Measurements from ENCODE around the gene TENT5C. TPM values are rescaled to one million over a fixed set of nuclear protein-coding genes. Genes with fewer than 3 reads are reported as not detected.

TENT5C gene
- total and polyA plus RNA-seq, 3 experiments from 2014 or later, result 3.7 to 12.6 (median 4.1) TPM

DNA sequence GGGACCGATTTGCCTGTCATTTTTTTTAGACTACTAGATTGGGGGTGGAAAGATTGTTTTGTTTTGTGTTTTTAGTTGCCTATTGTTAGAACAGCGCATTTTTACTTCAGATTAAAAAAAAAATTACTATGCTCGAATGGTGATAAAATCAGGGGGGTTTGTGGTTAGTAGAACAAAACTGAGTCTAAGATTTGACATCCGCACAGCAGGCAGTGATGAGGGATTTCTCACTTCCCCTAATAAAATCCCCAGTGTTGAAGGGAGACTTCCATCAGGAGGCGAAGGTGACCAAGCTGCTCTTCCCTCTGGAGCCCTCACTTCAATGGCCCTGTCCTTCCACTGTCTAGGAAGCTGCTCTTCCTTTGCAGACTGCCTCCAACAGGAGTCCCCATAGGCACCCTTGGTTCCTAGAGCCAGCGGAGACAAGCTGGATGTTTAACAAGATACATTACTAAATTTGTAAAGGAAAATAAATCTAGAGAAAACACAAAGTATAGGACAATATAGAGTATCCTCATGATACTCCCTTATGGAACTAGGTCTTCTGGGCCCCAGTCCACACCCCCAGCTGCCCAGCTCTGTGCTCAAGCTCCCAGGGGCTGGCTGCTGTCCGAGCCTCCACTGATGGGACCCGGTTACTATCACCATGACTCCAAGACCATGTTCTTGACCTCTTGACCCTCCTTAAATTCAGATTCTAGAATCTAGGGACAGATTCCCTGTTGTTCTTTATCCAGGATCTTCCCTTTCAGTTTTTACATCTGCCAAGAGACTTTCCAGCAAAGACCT lies 31.0 kb downstream of the TENT5C start:
- Histone ChIP-seq H3K27ac (ENCODE audit: low read depth, low read length) (no peak overlapping the region), H3K9me3 (ENCODE audit: low read length) (no peaks in the 10 kb centered on the region), H3K4me3 (ENCODE audit: low read length) (no peak overlapping the region), H3K4me1 (ENCODE audit: insufficient read depth, low read length) (peaks cover 10% of the 10 kb centered on the region), H3K36me3 (ENCODE audit: insufficient read depth, low read length) (no peaks in the 10 kb centered on the region), H3K27me3 (ENCODE audit: insufficient read depth, low read length, poor library complexity, severe bottlenecking) (no peaks in the 10 kb centered on the region)
- DNase-seq, result no peak
- peaks cover 22 to 31% (median 27%) of the 10 kb centered on the region in 3 donors for H3K4me1 Mint-ChIP-seq
- ChIA-PET CTCF (interaction anchor here (0.7 to 1.3 kb wide), 3 partner anchors 8 to 31 kb away, joined by 3 to 4 read pairs (median 3); partner anchors contain the start of gene TENT5C), POLR2A (no interaction called here)
- peak overlapping the region in 7 of 8 donors; percentile 1 to 70 (median 10) for H3K27ac Mint-ChIP-seq
- no peak overlapping the region for H3K4me3 Mint-ChIP-seq
- no peaks in the 10 kb centered on the region for H3K36me3 Mint-ChIP-seq
- no peaks in the 10 kb centered on the region for H3K27me3 Mint-ChIP-seq
- H3K9me3 Mint-ChIP-seq, result no peaks in the 10 kb centered on the region

- no peak overlapping the region for H3K27ac ChIP-seq (ENCODE audit: low read depth, low read length)
- Mint-ChIP-seq H3K4me1 (peaks cover 16 to 19% (median 16%) of the 10 kb centered on the region in 3 donors), H3K4me3 (no peak overlapping the region), H3K36me3 (no peaks in the 10 kb centered on the region), H3K27ac (peak overlapping the region in 1 of 8 donors; percentile 61), H3K9me3 (no peaks in the 10 kb centered on the region), H3K27me3 (no peaks in the 10 kb centered on the region)
- ChIA-PET CTCF (interaction anchor here (0.8 to 1.3 kb wide), 3 partner anchors 18 to 104 kb away, joined by 3 to 4 read pairs (median 3); no protein-coding TSS in a partner anchor), POLR2A (interaction anchor here (0.7 kb wide), 1 partner anchor 24 kb away, joined by 3 read pairs; no protein-coding TSS in a partner anchor)
- H3K27me3 ChIP-seq (ENCODE audit: insufficient read depth, low read length, poor library complexity, severe bottlenecking), result no peaks in the 10 kb centered on the region
- no peak overlapping the region for H3K4me3 ChIP-seq (ENCODE audit: low read length)
- no peaks in the 10 kb centered on the region for H3K36me3 ChIP-seq (ENCODE audit: insufficient read depth, low read length)
- no peaks in the 10 kb centered on the region for H3K9me3 ChIP-seq (ENCODE audit: low read length)
- H3K4me1 ChIP-seq (ENCODE audit: insufficient read depth, low read length), result peaks cover 13% of the 10 kb centered on the region
- no peak for DNase-seq
Observed at GRCh38 chr1:117638141-117638540, 32.3 kb downstream of the TENT5C start.

DNA sequence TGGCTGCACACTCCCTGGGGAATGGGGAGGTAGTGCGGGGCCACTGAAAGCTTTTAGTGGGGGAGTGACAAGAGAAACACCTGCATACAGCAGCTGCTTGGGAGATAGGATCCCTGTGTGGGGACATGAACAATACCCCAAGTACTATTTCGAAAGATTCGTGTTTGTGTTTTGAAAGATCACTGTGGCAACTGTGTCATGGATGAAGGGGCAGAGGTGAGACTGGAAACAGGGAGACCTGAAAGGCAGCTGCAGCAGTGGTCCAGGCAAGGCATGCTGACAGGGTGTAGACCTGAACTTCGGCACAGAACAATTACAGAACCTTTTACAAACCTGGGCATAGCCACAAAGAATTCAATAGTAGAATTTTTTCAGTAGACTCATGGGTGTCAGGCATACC lies 32.9 kb downstream of the TENT5C start:
- Mint-ChIP-seq H3K9me3 (no peaks in the 10 kb centered on the region), H3K27ac (no peak overlapping the region), H3K36me3 (no peaks in the 10 kb centered on the region), H3K4me1 (peaks cover 14 to 19% (median 16%) of the 10 kb centered on the region in 3 donors), H3K27me3 (no peaks in the 10 kb centered on the region), H3K4me3 (no peak overlapping the region)
- no peak for DNase-seq
- Histone ChIP-seq H3K9me3 (ENCODE audit: low read length) (no peaks in the 10 kb centered on the region), H3K4me3 (ENCODE audit: low read length) (no peak overlapping the region), H3K36me3 (ENCODE audit: insufficient read depth, low read length) (no peaks in the 10 kb centered on the region), H3K4me1 (ENCODE audit: insufficient read depth, low read length) (peaks cover 18% of the 10 kb centered on the region), H3K27ac (ENCODE audit: low read depth, low read length) (no peak overlapping the region), H3K27me3 (ENCODE audit: insufficient read depth, low read length, poor library complexity, severe bottlenecking) (no peaks in the 10 kb centered on the region)
- ChIA-PET CTCF (no interaction called here), POLR2A (no interaction called here)

DNA sequence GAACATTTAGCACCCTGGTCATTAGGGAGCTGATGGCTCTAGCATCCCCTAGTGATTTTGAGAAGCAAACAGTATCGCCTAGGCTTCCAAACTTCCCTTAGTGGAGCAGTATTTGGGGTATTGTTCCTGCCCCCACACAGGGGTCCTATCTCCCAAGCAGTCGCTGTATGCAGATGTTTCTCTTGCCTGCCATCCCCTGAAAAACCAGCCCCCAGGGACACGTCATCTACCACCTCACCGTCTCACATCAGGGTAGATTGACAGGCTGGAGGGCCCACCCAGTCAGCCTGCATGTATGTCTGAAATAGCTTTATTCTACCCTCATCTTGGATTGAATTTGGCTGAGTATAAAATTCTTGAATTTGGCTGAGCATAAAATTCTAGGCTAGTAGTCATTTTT lies 33.9 kb downstream of the TENT5C start:
- H3K36me3 Mint-ChIP-seq, result no peaks in the 10 kb centered on the region
- peaks cover 0 to 2% of the 10 kb centered on the region in 2 donors for H3K27me3 Mint-ChIP-seq

DNA sequence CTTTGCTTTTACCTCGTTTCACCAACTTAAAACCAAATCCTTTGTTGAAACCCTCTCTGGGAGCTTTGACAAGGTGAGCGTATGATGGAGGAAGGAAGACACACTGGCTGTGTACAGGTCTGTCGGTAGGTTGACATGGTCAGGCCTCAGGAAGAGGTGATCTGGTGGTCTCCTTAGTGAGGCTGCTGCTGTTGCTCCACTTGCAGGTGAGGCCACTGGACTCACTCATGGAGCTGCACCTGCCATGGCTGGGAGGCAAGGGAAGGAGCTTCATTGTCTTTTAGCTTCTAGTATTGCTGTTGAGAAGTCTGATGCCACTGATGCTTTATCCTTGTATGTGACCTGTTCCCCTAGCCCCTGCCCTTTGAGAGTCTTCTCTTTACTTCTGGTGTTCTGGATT lies 35.7 kb downstream of the TENT5C start:
- no peak overlapping the region for H3K4me3 Mint-ChIP-seq
- H3K36me3 Mint-ChIP-seq, result no peaks in the 10 kb centered on the region
- Histone ChIP-seq H3K4me3 (ENCODE audit: low read length) (no peak overlapping the region), H3K27me3 (ENCODE audit: insufficient read depth, low read length, poor library complexity, severe bottlenecking) (no peaks in the 10 kb centered on the region), H3K27ac (ENCODE audit: low read depth, low read length) (no peak overlapping the region), H3K4me1 (ENCODE audit: insufficient read depth, low read length) (peaks cover 24% of the 10 kb centered on the region), H3K36me3 (ENCODE audit: insufficient read depth, low read length) (no peaks in the 10 kb centered on the region), H3K9me3 (ENCODE audit: low read length) (no peaks in the 10 kb centered on the region)
- ChIA-PET CTCF (interaction anchor here (1.1 kb wide), 1 partner anchor 12 kb away, joined by 3 read pairs; no protein-coding TSS in a partner anchor), POLR2A (interaction anchor here (1.5 kb wide), 1 partner anchor 35 kb away, joined by 3 read pairs; the partner anchor contains the start of gene TENT5C)
- no peaks in the 10 kb centered on the region for H3K9me3 Mint-ChIP-seq
- peaks cover 22 to 30% (median 30%) of the 10 kb centered on the region in 3 donors for H3K4me1 Mint-ChIP-seq
- no peak for DNase-seq
- no peak overlapping the region for H3K27ac Mint-ChIP-seq
- H3K27me3 Mint-ChIP-seq, result peaks cover 0 to 2% of the 10 kb centered on the region in 2 donors

More for the DNA sequence above, 33.9 kb downstream of the TENT5C start:
- no peak overlapping the region for H3K27ac ChIP-seq (ENCODE audit: low read depth, low read length)
- CTCF ChIA-PET, result no interaction called here
- POLR2A ChIA-PET, result no interaction called here
- H3K27ac Mint-ChIP-seq, result no peak overlapping the region
- no peaks in the 10 kb centered on the region for H3K27me3 ChIP-seq (ENCODE audit: insufficient read depth, low read length, poor library complexity, severe bottlenecking)
- peaks cover 22 to 28% (median 25%) of the 10 kb centered on the region in 3 donors for H3K4me1 Mint-ChIP-seq
- no peak overlapping the region for H3K4me3 ChIP-seq (ENCODE audit: low read length)
- H3K4me3 Mint-ChIP-seq, result no peak overlapping the region
- no peaks in the 10 kb centered on the region for H3K9me3 Mint-ChIP-seq
- H3K36me3 ChIP-seq (ENCODE audit: insufficient read depth, low read length), result no peaks in the 10 kb centered on the region
- H3K9me3 ChIP-seq (ENCODE audit: low read length), result no peaks in the 10 kb centered on the region
- peaks cover 25% of the 10 kb centered on the region for H3K4me1 ChIP-seq (ENCODE audit: insufficient read depth, low read length)
- no peak for DNase-seq

GRCh38 chr1:117642963-117643362 lies 37.1 kb downstream of the TENT5C start:
- H3K9me3 ChIP-seq (ENCODE audit: low read length), result no peaks in the 10 kb centered on the region
- no peak overlapping the region for H3K4me3 ChIP-seq (ENCODE audit: low read length)
- POLR2A ChIA-PET, result interaction anchor here (0.8 kb wide), 1 partner anchor 34 kb away, joined by 4 read pairs; no protein-coding TSS in a partner anchor
- H3K27me3 ChIP-seq (ENCODE audit: insufficient read depth, low read length, poor library complexity, severe bottlenecking), result no peaks in the 10 kb centered on the region
- Mint-ChIP-seq H3K27ac (no peak overlapping the region), H3K9me3 (no peaks in the 10 kb centered on the region), H3K4me1 (peaks cover 13 to 23% (median 22%) of the 10 kb centered on the region in 3 donors), H3K36me3 (no peaks in the 10 kb centered on the region), H3K27me3 (peaks cover 0 to 2% of the 10 kb centered on the region in 2 donors), H3K4me3 (no peak overlapping the region)
- peaks cover 20% of the 10 kb centered on the region for H3K4me1 ChIP-seq (ENCODE audit: insufficient read depth, low read length)
- no peak overlapping the region for H3K27ac ChIP-seq (ENCODE audit: low read depth, low read length)
- H3K36me3 ChIP-seq (ENCODE audit: insufficient read depth, low read length), result no peaks in the 10 kb centered on the region
- no peak for DNase-seq
- CTCF ChIA-PET, result interaction anchor here (1.0 kb wide), 1 partner anchor 107 kb away, joined by 4 read pairs; no protein-coding TSS in a partner anchor

DNA sequence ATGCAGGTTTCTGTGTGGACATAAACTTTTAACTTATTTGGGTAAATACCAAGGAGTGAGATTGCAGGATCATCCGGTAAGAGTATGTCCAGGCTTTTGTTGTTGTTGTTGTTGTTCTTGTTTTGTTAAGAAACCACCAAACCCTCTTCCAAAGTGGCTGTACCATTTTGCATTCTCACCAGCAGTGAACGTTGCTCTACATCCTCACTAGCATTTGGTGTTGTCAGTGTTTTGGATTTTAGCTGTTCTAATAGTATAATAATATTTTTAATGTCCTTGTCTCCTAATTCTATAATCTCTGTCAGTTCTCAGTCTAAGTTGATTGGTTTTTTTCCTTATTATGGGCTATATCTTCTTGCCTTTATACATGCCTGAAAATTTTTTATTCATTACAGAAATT lies 37.8 kb downstream of the TENT5C start:
- Histone ChIP-seq H3K4me1 (ENCODE audit: insufficient read depth, low read length) (peaks cover 20% of the 10 kb centered on the region), H3K9me3 (ENCODE audit: low read length) (no peaks in the 10 kb centered on the region), H3K4me3 (ENCODE audit: low read length) (no peak overlapping the region), H3K27ac (ENCODE audit: low read depth, low read length) (no peak overlapping the region), H3K36me3 (ENCODE audit: insufficient read depth, low read length) (no peaks in the 10 kb centered on the region), H3K27me3 (ENCODE audit: insufficient read depth, low read length, poor library complexity, severe bottlenecking) (no peaks in the 10 kb centered on the region)
- peaks cover 15 to 29% (median 26%) of the 10 kb centered on the region in 3 donors for H3K4me1 Mint-ChIP-seq
- ChIA-PET POLR2A (interaction anchor here (0.8 kb wide), 1 partner anchor 35 kb away, joined by 4 read pairs; no protein-coding TSS in a partner anchor), CTCF (interaction anchor here (1.0 to 1.4 kb wide), 3 partner anchors 108 to 110 kb away, joined by 3 to 5 read pairs (median 4); no protein-coding TSS in a partner anchor)
- no peak overlapping the region for H3K27ac Mint-ChIP-seq
- H3K4me3 Mint-ChIP-seq, result no peak overlapping the region
- H3K27me3 Mint-ChIP-seq, result peaks cover 0 to 2% of the 10 kb centered on the region in 2 donors
- no peaks in the 10 kb centered on the region for H3K36me3 Mint-ChIP-seq
- no peaks in the 10 kb centered on the region for H3K9me3 Mint-ChIP-seq
- no peak for DNase-seq

All from CD8-positive, alpha-beta memory T cell (primary cell).